ENCODE measurements around the gene TAOK1.

DNA sequence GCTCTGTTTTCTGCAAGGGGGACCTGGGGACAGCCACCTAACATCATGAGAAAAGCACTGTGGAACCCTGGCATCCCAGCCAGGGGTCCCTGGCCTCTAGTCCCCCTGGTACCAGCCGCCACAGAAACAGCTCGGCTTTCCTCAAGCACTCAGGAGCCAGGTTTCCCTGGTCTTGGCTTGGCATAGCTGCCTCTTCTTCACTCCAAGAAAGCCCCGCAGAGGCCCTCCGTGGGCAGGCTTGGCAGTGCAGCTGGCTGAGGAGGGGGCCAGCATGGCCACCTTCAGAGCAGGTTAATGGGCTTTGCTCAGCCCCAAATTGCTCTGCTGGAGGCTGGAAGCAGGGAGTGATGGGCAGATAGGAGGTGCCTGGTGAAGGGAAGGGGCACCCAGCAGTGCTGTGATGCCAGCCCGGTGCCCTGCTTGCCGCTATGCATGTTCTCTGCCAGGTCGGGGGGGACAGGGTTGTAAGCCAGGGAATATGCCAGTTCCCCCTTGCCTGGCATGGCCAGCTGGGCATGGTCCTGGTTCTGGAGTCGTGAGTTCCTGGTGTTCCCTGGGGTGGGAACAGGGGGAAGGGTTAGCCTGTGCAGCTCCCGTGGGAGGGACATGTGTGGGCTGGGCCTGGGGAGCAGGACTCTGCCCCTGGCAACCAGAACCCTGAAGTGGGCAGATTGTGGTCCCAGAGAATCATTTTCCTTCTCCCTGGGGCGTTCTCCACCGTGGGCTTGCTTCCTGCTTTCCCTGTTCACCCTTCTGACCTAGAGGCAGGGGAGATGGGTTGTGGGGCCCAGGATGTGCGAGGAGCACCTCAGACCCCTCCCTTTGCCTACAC lies 206.0 kb downstream of the TAOK1 start:
- TF ChIP-seq, protein P1, sequence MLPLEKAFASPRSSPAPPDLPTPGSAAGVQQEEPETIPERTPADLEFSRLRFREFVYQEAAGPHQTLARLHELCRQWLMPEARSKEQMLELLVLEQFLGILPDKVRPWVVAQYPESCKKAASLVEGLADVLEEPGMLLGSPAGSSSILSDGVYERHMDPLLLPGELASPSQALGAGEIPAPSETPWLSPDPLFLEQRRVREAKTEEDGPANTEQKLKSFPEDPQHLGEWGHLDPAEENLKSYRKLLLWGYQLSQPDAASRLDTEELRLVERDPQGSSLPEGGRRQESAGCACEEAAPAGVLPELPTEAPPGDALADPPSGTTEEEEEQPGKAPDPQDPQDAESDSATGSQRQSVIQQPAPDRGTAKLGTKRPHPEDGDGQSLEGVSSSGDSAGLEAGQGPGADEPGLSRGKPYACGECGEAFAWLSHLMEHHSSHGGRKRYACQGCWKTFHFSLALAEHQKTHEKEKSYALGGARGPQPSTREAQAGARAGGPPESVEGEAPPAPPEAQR (tag by site-specific recombination; IDR thresholded peaks at IDR 0.05): no peak
- no peak for TF ChIP-seq CTCF (tag by site-specific recombination; IDR thresholded peaks at IDR 0.05)
- TF ChIP-seq, protein P2, sequence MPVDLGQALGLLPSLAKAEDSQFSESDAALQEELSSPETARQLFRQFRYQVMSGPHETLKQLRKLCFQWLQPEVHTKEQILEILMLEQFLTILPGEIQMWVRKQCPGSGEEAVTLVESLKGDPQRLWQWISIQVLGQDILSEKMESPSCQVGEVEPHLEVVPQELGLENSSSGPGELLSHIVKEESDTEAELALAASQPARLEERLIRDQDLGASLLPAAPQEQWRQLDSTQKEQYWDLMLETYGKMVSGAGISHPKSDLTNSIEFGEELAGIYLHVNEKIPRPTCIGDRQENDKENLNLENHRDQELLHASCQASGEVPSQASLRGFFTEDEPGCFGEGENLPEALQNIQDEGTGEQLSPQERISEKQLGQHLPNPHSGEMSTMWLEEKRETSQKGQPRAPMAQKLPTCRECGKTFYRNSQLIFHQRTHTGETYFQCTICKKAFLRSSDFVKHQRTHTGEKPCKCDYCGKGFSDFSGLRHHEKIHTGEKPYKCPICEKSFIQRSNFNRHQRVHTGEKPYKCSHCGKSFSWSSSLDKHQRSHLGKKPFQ (tag by site-specific recombination; IDR thresholded peaks at IDR 0.05): no peak
- no peak for TF ChIP-seq BCL11A (tag by site-specific recombination; IDR thresholded peaks at IDR 0.05; ENCODE audit: low read depth)
- TF ChIP-seq ZNF37A (tag by site-specific recombination; IDR thresholded peaks at IDR 0.05): no peak
- TF ChIP-seq ZNF785 (tag by site-specific recombination; IDR thresholded peaks at IDR 0.05): no peak
- TF ChIP-seq REST (tag by site-specific recombination; IDR thresholded peaks at IDR 0.05): no peak

Data from HEK293 (cell line).